Measurements from ENCODE around the gene MARCHF10.
A peak's percentile ranks its signal among the peaks of the same experiment; 100 is the strongest.

MARCHF10 gene

GRCh38 chr17:62653002-62653825, 154.9 kb downstream of the MARCHF10 start:
- Histone ChIP-seq H3F3A (ENCODE audit: low read depth) (0 out of 2 replicates have a peak, but pooled peaks cover 3% of the 10 kb centered on the region), H2AFZ (ENCODE audit: low read length) (peak overlapping the region; percentile 86), H3K9me3 (ENCODE audit: insufficient read depth, low read depth, low read length) (no peaks in the 10 kb centered on the region), H3K27me3 (ENCODE audit: insufficient read depth, low read length, poor library complexity, severe bottlenecking) (no peaks in the 10 kb centered on the region), H3K9ac (ENCODE audit: low read depth, low read length, poor library complexity, severe bottlenecking) (peak overlapping the region; percentile 59), H3K4me2 (ENCODE audit: low read depth, low read length, poor library complexity, severe bottlenecking) (peak overlapping the region; percentile 88), H4K20me1 (ENCODE audit: insufficient read depth, low read length, poor library complexity, severe bottlenecking) (no peaks in the 10 kb centered on the region), H3K36me3 (ENCODE audit: insufficient read depth, low read length) (no peaks in the 10 kb centered on the region), H3K79me2 (ENCODE audit: insufficient read depth, low read length) (no peaks in the 10 kb centered on the region), H3K4me1 (ENCODE audit: insufficient read depth, low read length, poor library complexity, severe bottlenecking) (peaks cover 8% of the 10 kb centered on the region), H3K4me3 (ENCODE audit: low read length, poor library complexity, severe bottlenecking) (peak overlapping the region; percentile 74), H3K9me2 (replicated peaks; ENCODE audit: low read depth, low read length) (no peaks in the 10 kb centered on the region)
- TF ChIP-seq EZH2phosphoT487 (IDR thresholded peaks at IDR 0.05; ENCODE audit: borderline replicate concordance): no peak

DNA sequence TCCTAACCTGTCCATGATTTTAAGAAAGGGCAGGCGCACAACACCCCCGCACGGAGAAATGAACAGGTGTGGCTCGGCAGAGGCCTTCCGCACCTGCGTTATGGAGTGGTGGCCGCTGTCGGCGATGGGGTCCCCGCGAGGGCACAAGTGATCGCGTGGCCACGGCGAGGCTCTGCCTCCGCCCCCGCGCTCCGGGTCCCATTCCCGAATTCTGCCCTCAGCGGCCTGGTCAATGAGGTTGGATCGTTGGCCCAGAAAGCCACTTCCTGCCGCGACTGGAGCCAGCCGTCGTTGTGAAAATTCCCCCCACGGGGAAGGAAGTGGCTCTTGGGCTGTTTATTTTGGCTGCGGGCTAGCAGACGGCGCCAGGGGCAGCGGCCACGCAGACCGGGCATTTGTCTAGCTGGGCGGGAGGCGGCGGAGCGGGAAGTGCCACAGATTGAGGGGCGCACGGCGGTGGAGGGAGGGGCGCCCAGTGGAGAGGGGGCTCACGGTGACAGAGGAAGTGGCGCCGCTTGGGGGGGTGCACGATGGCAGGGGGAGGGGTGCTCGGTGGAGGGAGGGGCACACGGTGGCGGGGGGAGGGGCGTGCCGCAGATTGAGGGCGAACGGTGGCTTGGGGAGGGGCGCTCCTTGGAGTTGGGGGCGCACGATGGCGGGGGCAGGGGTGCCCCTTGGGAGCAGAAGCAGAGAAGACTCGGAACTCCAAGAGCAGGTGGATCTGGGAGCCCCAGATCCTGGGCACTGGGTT, 155.7 kb downstream of the MARCHF10 start:
- H3K9me3 ChIP-seq (ENCODE audit: insufficient read depth, low read depth, low read length): no peaks in the 10 kb centered on the region
- no peak for TF ChIP-seq CTCF (conservative IDR thresholded peaks at IDR 0.05; ENCODE audit: low read length)
- no peak for TF ChIP-seq EZH2phosphoT487 (IDR thresholded peaks at IDR 0.05; ENCODE audit: borderline replicate concordance)
- peak overlapping the region; percentile 74 for H3K4me3 ChIP-seq (ENCODE audit: low read length, poor library complexity, severe bottlenecking)
- peak overlapping the region; percentile 59 for H3K9ac ChIP-seq (ENCODE audit: low read depth, low read length, poor library complexity, severe bottlenecking)
- no peaks in the 10 kb centered on the region for H4K20me1 ChIP-seq (ENCODE audit: insufficient read depth, low read length, poor library complexity, severe bottlenecking)
- H3K4me1 ChIP-seq (ENCODE audit: insufficient read depth, low read length, poor library complexity, severe bottlenecking): peaks cover 8% of the 10 kb centered on the region
- 0 out of 2 replicates have a peak, but pooled peaks cover 3% of the 10 kb centered on the region for H3F3A ChIP-seq (ENCODE audit: low read depth)
- no peaks in the 10 kb centered on the region for H3K36me3 ChIP-seq (ENCODE audit: insufficient read depth, low read length)
- no peaks in the 10 kb centered on the region for H3K9me2 ChIP-seq (replicated peaks; ENCODE audit: low read depth, low read length)
- peak overlapping the region; percentile 88 for H3K4me2 ChIP-seq (ENCODE audit: low read depth, low read length, poor library complexity, severe bottlenecking)
- peak overlapping the region; percentile 86 for H2AFZ ChIP-seq (ENCODE audit: low read length)
- H3K79me2 ChIP-seq (ENCODE audit: insufficient read depth, low read length): no peaks in the 10 kb centered on the region
- H3K27me3 ChIP-seq (ENCODE audit: insufficient read depth, low read length, poor library complexity, severe bottlenecking): no peaks in the 10 kb centered on the region

Measured in Loucy (cell line).